ENCODE results near the gene AUTS2.

AUTS2 gene

DNA sequence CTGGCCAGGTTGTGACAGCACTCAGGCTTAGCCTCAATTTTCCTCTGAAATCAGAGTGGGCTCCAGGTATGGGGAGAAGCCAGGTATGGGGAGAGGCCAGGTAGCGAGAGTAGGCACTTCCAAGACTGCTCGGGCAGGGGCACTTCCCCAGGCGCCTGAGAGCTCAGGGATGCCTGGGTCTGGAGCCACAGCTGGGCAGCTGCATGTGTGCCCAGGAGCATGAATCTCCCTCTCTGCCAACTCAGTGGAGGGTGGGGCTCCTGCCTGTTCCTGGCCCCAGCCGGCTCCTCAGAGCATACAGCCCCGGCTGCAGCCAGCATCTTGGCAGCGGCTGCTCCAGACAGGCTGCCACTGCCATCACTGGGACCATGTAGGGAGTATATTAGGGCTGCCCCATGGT, 313.9 kb downstream of the AUTS2 start:
- H3K36me3 Mint-ChIP-seq (ENCODE audit: low read depth), result no peaks in the 10 kb centered on the region
- no peaks in the 10 kb centered on the region for H3K4me1 Mint-ChIP-seq (ENCODE audit: low read depth)
- H3K27ac Mint-ChIP-seq, result no peak overlapping the region

DNA sequence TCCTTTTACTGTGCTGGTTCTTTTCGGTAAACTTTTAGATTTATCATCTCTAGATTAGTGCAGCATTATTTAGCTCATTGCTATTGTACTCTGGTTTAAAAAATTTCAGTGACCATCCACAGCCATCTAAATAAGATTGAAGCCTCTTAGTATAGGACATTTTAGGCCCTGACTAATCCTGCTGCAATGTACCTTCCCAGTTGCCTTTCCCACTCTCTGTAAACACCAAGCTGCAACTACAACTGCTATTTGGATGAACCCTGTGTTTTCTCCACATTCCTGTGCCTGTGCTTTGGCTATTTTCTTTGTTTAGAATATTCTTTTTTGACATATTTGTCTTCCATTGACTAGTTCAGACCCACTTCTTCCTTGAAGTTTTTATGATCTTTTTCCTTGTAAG, 314.6 kb downstream of the AUTS2 start:
- H3K9me3 Mint-ChIP-seq, result peaks cover 4% of the 10 kb centered on the region
- DNase-seq (ENCODE audit: low spot score), result no peak
- no peak overlapping the region for H3K27ac Mint-ChIP-seq

More for the DNA sequence above, 313.9 kb downstream of the AUTS2 start:
- no peak overlapping the region for H3K4me3 Mint-ChIP-seq
- no peaks in the 10 kb centered on the region for H3K27me3 Mint-ChIP-seq (ENCODE audit: low read depth)
- peaks cover 4% of the 10 kb centered on the region for H3K9me3 Mint-ChIP-seq
- DNase-seq (ENCODE audit: low spot score), result no peak

DNA sequence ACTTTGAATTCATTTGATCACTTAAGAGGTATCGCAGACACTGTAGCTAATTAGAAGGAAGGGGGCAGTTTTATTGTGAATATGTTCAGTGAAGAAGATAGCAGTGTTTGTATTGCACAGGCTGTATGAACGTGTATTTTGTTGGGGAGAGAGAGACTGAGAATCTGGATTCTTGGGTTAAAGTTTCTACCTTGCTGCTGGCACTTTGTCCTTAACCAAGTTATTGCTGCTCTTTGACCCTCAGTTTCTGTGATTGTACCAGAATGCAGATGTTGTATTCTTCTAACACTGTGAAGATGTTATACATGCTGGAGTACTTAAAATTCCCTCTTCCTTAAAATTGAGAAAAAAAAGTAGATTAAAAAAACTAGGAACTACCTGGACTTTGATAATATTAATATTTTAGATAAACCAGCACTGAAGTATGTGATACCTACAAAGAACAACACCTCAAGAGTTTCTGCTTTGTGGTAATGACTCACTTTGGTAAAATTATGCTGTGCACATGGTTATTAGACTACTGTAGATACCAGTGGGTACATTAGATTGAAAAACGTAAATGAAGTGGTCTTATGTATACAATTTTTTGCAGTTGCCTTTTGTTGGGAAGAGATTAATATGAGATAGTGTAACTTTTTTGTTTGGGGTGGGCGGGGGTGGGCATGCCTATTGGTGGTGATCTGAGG, 321.3 kb downstream of the AUTS2 start:
- DNase-seq (ENCODE audit: low spot score), result no peak
- no peaks in the 10 kb centered on the region for H3K36me3 Mint-ChIP-seq (ENCODE audit: low read depth)
- H3K27me3 Mint-ChIP-seq (ENCODE audit: low read depth), result no peaks in the 10 kb centered on the region
- no peak overlapping the region for H3K4me3 Mint-ChIP-seq
- no peaks in the 10 kb centered on the region for H3K9me3 Mint-ChIP-seq
- H3K27ac Mint-ChIP-seq, result no peak overlapping the region
- H3K4me1 Mint-ChIP-seq (ENCODE audit: low read depth), result no peaks in the 10 kb centered on the region

More for the DNA sequence above, 314.6 kb downstream of the AUTS2 start:
- H3K4me3 Mint-ChIP-seq, result no peak overlapping the region
- H3K4me1 Mint-ChIP-seq (ENCODE audit: low read depth), result no peaks in the 10 kb centered on the region
- H3K36me3 Mint-ChIP-seq (ENCODE audit: low read depth), result no peaks in the 10 kb centered on the region
- no peaks in the 10 kb centered on the region for H3K27me3 Mint-ChIP-seq (ENCODE audit: low read depth)

DNA sequence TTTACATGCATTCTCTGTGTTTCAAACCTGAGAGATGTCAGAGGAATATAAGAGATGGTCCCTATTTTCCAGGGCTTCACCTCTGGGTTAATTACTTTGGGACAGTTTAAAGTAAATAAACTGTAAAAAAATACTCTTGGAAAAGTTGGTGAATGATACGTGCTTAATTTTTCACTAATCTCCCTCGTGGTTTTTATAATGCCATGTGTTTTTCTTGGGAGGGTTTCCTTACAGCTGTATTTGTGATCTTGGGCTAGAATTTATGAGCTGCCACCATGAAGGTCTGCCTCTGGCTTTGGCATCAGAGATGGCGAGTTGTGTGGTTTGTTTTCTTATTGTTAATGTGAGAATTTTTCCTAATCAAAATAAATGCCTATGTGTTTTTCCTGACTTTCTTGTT, 322.5 kb downstream of the AUTS2 start:
- Mint-ChIP-seq H3K27ac (no peak overlapping the region), H3K4me3 (no peak overlapping the region), H3K4me1 (ENCODE audit: low read depth) (no peaks in the 10 kb centered on the region), H3K36me3 (ENCODE audit: low read depth) (no peaks in the 10 kb centered on the region), H3K9me3 (no peaks in the 10 kb centered on the region), H3K27me3 (ENCODE audit: low read depth) (no peaks in the 10 kb centered on the region)
- DNase-seq (ENCODE audit: low spot score), result no peak

DNA sequence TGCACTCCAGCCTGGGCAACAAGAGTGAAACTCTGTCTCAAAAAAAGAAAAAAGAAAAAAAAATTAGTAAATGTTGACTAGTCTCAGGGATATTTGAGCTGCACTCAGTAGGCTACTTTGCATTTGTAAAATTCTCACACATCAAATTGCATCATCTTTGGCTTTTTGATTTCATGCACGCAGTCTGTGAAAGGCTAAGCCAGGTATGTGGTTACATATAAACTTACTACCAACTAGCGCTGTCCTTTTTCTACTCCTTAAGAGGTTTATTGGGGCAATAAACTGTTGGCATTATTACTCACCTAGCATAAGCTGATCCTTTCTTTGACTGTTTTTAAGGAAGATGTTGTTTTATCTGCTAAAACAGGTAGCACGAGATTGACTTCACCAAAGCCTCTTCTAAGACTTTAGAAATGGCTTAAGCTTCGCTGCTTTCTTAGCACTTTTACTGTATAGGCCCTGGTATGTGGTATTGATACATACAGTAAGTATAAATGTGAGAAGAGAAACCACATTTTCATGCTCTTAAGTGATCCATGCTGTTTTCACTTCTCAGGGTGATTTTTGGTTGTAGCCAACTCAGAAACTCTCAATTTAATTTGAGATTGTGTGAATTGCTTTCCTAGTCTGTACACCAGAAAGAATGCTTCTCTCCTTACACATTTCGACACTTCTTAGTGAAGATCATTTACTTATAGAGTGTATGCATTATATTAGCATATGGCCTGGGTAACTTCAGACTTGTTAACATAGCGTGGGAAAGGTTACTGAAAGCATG, 323.9 kb downstream of the AUTS2 start:
- Mint-ChIP-seq H3K4me3 (no peak overlapping the region), H3K4me1 (ENCODE audit: low read depth) (no peaks in the 10 kb centered on the region), H3K36me3 (ENCODE audit: low read depth) (no peaks in the 10 kb centered on the region), H3K9me3 (no peaks in the 10 kb centered on the region), H3K27ac (no peak overlapping the region), H3K27me3 (ENCODE audit: low read depth) (no peaks in the 10 kb centered on the region)
- DNase-seq (ENCODE audit: low spot score), result no peak

DNA sequence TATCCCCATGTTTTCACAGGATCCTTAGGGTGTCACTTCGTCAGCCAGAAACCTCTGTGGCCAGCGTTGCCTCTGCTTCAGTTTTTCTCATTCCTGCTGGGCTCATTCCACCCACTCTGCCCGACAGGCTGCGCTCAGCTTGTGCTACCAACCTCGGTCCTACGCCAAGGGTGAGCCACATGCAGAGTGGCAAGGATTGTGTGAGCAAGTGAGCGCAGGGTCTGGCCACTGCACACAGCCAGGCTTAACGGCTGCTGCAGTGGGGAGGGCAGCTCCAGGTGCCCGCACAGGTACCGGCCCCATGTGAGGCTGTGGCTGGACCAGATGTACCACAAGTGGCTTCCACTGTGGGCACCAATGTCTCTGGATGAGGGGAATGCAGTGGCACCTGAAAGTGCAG, 329.2 kb downstream of the AUTS2 start:
- Mint-ChIP-seq H3K27ac (no peak overlapping the region), H3K4me3 (no peak overlapping the region), H3K4me1 (ENCODE audit: low read depth) (no peaks in the 10 kb centered on the region), H3K36me3 (ENCODE audit: low read depth) (no peaks in the 10 kb centered on the region), H3K27me3 (ENCODE audit: low read depth) (no peaks in the 10 kb centered on the region), H3K9me3 (no peaks in the 10 kb centered on the region)
- DNase-seq (ENCODE audit: low spot score), result no peak

DNA sequence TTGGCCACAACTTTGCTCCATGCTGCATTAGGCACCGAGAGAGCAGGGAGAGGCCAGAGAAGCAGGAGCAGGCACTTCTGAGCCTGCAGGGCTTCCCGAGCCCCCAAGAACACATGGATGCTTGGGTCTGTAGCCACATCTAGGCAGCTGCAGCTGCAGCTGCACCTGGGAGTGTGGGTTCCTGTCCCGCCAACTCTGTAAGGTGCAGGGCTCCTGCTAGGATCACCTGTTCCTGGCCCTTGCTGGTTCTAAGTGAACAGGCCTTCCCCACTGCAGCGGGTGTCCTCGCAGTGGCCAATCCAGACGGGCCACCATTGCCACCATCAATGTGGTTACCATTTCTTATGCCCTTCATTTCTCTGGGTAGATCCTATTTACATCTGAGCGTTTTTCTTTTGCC, 330.3 kb downstream of the AUTS2 start:
- no peak overlapping the region for H3K4me3 Mint-ChIP-seq
- DNase-seq (ENCODE audit: low spot score), result no peak
- H3K27me3 Mint-ChIP-seq (ENCODE audit: low read depth), result no peaks in the 10 kb centered on the region
- H3K27ac Mint-ChIP-seq, result no peak overlapping the region
- H3K4me1 Mint-ChIP-seq (ENCODE audit: low read depth), result no peaks in the 10 kb centered on the region
- H3K36me3 Mint-ChIP-seq (ENCODE audit: low read depth), result no peaks in the 10 kb centered on the region
- H3K9me3 Mint-ChIP-seq, result no peaks in the 10 kb centered on the region

DNA sequence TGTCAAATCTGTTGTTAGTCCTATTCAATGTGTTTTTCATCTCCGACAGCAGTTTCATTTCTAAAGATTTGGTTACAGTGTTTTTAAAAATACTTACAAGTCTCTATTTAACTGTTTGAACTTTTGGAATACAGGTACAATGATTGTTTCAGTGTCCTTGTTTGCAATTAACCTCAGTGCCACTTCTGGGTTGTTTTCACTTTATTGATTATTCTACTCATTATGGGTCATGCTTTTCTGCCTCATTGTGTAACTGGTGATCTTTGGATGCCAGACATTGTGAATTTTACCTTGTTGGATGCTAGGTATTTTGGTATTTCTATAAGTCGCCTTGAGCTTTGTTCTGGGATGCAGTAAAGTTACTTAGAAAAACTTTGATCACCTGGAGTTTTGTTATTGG, 331.3 kb downstream of the AUTS2 start:
- H3K27me3 Mint-ChIP-seq (ENCODE audit: low read depth), result no peaks in the 10 kb centered on the region
- no peak for DNase-seq (ENCODE audit: low spot score)
- H3K36me3 Mint-ChIP-seq (ENCODE audit: low read depth), result no peaks in the 10 kb centered on the region
- H3K4me1 Mint-ChIP-seq (ENCODE audit: low read depth), result no peaks in the 10 kb centered on the region
- H3K9me3 Mint-ChIP-seq, result no peaks in the 10 kb centered on the region
- H3K4me3 Mint-ChIP-seq, result no peak overlapping the region
- H3K27ac Mint-ChIP-seq, result no peak overlapping the region

DNA sequence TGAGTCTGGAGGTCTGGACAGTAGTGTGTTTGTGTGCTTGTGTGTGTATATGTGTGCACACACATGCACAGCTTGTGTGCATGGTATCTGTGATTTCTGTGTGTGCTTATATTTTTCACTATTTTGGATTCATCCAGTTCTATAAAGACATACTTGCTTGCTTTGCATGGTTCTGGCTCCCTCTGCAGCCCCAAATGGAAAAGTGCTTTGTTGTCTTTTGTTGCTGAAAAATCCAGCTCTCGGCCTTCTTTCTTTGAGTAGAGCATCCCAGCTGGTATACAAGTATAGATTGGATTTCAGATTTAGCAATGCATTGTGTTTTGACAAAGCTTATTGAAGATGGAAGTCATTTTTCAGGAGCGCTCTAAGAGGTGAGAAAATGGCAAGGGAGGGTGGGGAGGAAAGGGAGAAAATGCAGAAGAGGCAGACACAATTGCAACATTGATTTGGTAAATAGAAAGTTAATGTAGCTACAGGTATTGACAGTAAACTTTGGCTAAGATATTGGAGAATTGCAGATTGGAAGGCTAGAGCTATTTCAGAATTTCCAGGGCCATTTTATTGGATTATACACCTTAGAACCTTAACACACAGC, 333.9 kb downstream of the AUTS2 start:
- Mint-ChIP-seq H3K9me3 (no peaks in the 10 kb centered on the region), H3K27ac (no peak overlapping the region), H3K36me3 (ENCODE audit: low read depth) (no peaks in the 10 kb centered on the region), H3K27me3 (ENCODE audit: low read depth) (no peaks in the 10 kb centered on the region), H3K4me3 (no peak overlapping the region), H3K4me1 (ENCODE audit: low read depth) (no peaks in the 10 kb centered on the region)
- DNase-seq (ENCODE audit: low spot score), result no peak

DNA sequence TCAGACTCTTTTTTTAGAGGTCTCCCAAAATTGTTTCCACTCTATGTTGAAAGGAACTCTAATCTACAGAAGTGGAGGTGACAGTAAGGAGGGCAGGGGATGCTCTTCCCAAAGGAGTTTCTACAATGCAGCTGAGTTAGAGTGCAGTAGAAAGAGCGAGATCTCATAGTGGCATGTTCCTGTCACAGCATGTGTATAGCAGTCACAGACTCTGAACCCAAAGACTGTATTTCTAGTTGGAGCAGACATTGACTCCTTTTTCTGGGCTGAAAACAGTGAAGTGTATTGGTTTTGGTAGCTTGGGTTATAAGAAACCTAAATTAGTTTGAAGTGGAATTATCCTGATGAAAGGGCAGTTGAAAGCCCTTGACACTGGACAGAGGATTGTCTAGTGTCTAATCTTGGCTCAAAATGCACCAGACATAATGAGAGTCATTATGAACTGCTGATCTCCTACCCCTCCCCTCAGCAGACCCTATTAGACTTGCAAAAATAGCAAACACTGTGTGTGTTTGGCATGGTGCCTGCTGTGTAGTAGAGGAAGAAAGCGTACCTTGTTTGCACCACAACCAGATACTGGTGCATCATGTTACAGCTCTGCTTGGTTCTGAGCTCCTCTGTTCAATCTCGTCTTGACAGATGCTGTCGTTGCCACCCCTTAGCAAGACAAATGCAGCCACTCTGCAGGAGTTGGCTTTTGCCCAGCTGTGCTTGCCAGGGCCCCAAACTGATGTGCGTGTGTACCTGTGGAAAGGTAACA, 336.0 kb downstream of the AUTS2 start:
- Mint-ChIP-seq H3K27ac (no peak overlapping the region), H3K9me3 (no peaks in the 10 kb centered on the region), H3K27me3 (ENCODE audit: low read depth) (no peaks in the 10 kb centered on the region), H3K36me3 (ENCODE audit: low read depth) (no peaks in the 10 kb centered on the region), H3K4me1 (ENCODE audit: low read depth) (no peaks in the 10 kb centered on the region), H3K4me3 (no peak overlapping the region)
- no peak for DNase-seq (ENCODE audit: low spot score)

DNA sequence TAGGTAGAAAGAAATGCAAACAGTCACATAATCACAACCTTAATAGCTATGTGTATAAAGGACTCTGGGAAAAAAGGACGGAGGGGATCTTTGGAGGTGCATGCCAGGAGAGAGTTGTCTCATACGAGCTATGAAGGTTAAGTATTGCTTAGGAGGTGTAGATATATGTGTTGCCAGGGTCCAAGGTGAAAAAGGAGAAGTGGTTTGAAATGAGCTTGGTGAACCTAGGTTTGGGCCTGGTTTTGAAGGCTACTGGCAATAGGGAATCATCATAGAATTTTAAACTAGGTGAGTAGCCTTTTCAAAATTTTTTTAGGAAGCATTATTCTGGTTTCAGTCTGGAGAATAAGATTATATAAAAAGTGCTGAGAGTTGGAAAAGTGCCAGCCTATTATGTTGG, 336.8 kb downstream of the AUTS2 start:
- Mint-ChIP-seq H3K4me1 (ENCODE audit: low read depth) (no peaks in the 10 kb centered on the region), H3K9me3 (no peaks in the 10 kb centered on the region), H3K4me3 (no peak overlapping the region), H3K27ac (no peak overlapping the region), H3K27me3 (ENCODE audit: low read depth) (no peaks in the 10 kb centered on the region), H3K36me3 (ENCODE audit: low read depth) (no peaks in the 10 kb centered on the region)
- DNase-seq (ENCODE audit: low spot score), result no peak

DNA sequence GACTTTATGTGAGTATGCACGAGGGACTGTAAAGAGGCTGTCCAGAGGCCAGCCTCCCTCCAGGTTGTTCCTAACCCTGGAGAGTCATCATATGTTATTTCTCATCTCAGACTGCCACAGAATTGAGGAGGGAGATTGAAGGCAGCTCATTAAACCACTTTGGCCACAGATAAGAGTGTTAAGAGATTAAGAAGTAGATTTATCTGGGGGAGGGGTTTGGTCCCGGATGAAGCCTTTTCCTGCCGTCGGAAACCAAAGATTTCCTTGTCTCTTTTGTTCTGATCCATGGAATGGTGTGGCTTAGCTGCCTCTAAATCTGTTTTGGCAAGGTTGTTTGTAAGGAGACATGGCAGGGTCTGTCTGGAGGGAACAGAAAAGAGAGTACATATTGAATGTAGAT, 338.8 kb downstream of the AUTS2 start:
- no peak overlapping the region for H3K4me3 Mint-ChIP-seq
- no peaks in the 10 kb centered on the region for H3K4me1 Mint-ChIP-seq (ENCODE audit: low read depth)
- no peak for DNase-seq (ENCODE audit: low spot score)
- H3K9me3 Mint-ChIP-seq, result no peaks in the 10 kb centered on the region
- H3K27ac Mint-ChIP-seq, result no peak overlapping the region
- no peaks in the 10 kb centered on the region for H3K36me3 Mint-ChIP-seq (ENCODE audit: low read depth)
- no peaks in the 10 kb centered on the region for H3K27me3 Mint-ChIP-seq (ENCODE audit: low read depth)

DNA sequence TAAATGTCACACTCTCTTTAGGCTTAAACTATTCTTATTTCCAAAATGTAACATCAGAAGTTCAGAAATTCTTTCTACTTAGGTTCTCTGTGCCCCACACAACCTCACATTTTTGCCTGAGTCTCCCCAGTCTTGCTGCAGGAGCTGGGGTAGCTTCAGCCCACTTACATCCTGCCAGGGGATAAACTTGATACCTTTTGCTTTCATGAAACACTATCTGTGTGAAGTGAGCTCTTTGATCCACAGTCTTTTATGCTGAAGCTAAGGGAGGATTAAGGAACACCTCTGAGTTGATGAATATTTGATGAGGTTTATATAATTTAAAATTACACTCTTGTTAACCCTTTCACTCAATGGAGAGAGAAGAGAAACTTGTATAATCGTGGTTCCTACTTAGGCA, 341.0 kb downstream of the AUTS2 start:
- no peaks in the 10 kb centered on the region for H3K27me3 Mint-ChIP-seq (ENCODE audit: low read depth)
- H3K27ac Mint-ChIP-seq, result no peak overlapping the region
- DNase-seq (ENCODE audit: low spot score), result no peak
- no peaks in the 10 kb centered on the region for H3K9me3 Mint-ChIP-seq
- no peaks in the 10 kb centered on the region for H3K36me3 Mint-ChIP-seq (ENCODE audit: low read depth)
- no peaks in the 10 kb centered on the region for H3K4me1 Mint-ChIP-seq (ENCODE audit: low read depth)
- H3K4me3 Mint-ChIP-seq, result no peak overlapping the region

DNA sequence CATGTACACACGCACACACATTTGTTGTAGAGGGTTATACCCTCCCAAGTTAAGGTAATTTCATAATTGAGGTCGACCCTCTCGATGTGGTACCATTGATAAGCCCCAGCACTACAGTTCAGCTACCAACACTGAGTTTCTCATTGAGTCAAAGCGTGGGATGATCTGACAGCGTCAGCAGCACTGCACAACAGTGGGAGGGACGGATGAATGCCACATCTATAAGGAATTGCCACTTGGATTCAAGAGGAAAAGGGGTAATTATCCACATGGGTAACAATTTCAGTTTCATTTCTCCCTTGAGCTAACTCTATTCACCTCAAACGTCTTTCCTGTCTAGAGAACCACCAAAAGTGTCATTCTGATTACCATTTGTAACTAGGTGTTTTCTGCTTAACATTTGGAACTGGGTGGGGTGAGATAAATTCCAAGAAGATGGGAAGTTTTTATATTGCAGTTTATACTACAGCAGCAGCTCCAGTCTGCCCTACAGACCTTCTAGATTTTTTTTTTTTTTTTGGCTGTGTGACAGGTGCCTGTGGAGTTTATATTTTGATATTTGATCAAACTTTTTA, 342.9 kb downstream of the AUTS2 start:
- no peaks in the 10 kb centered on the region for H3K4me1 Mint-ChIP-seq (ENCODE audit: low read depth)
- H3K36me3 Mint-ChIP-seq (ENCODE audit: low read depth), result no peaks in the 10 kb centered on the region
- H3K4me3 Mint-ChIP-seq, result no peak overlapping the region

More for the DNA sequence above, 342.9 kb downstream of the AUTS2 start:
- no peak for DNase-seq (ENCODE audit: low spot score)
- H3K9me3 Mint-ChIP-seq, result no peaks in the 10 kb centered on the region
- H3K27ac Mint-ChIP-seq, result no peak overlapping the region
- no peaks in the 10 kb centered on the region for H3K27me3 Mint-ChIP-seq (ENCODE audit: low read depth)

Measured in T-helper 2 cell treated with Interferon-gamma antibody and Interleukin-4, amounts not matched to agents 5 μg/mL and 100 μg/mL, for 36 hours (primary cell).